Measurements from ENCODE around the gene HS3ST5. TPM values are rescaled to one million over a fixed set of nuclear protein-coding genes. Genes with fewer than 3 reads are reported as not detected.

Gene HS3ST5
- total and polyA plus RNA-seq, 4 donors: not detected

- TF ChIP-seq, protein P1, sequence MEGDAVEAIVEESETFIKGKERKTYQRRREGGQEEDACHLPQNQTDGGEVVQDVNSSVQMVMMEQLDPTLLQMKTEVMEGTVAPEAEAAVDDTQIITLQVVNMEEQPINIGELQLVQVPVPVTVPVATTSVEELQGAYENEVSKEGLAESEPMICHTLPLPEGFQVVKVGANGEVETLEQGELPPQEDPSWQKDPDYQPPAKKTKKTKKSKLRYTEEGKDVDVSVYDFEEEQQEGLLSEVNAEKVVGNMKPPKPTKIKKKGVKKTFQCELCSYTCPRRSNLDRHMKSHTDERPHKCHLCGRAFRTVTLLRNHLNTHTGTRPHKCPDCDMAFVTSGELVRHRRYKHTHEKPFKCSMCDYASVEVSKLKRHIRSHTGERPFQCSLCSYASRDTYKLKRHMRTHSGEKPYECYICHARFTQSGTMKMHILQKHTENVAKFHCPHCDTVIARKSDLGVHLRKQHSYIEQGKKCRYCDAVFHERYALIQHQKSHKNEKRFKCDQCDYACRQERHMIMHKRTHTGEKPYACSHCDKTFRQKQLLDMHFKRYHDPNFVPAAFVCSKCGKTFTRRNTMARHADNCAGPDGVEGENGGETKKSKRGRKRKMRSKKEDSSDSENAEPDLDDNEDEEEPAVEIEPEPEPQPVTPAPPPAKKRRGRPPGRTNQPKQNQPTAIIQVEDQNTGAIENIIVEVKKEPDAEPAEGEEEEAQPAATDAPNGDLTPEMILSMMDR (IDR thresholded peaks at IDR 0.05; ENCODE audit: low read depth, low read length, missing input control): no peak
- TF ChIP-seq HNF4A (conservative IDR thresholded peaks at IDR 0.05): no peak
Measured at GRCh38 chr6:114390176-114390575, 47.4 kb upstream of the HS3ST5 start (continued).

DNA sequence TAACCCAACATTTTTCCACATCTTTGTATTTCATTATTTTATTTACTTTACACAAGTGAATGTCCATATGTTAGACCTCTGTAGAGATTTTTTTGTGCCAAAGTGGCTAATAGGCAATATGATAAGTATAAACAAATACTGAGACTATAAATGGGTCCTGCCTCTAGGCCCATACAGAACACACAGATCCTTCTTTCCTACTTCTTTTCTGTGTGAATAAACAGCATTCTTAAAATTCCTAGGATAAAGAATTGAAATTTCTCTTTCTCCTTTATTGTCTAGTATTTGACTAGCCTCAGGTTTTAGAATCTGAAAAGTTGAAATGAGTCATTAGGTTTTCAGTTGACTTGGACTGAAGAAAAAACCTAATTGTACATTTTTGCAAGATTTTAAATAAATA, 46.3 kb upstream of the HS3ST5 start:
- Histone ChIP-seq H3K27me3 (ENCODE audit: control insufficient read depth in 4 of 4, insufficient read depth in 4 of 4, low read length in 3 of 4) (no peaks in the 10 kb centered on the region), H3K4me1 (ENCODE audit: control insufficient read depth in 4 of 4, insufficient read depth in 4 of 4, low read length in 3 of 4) (no peaks in the 10 kb centered on the region), H3K27ac (ENCODE audit: low read depth in 1 of 2, low read length in 2 of 2) (no peak overlapping the region), H3K4me3 (ENCODE audit: low read depth in 1 of 3, low read length in 3 of 3) (no peak overlapping the region), H3K9me3 (ENCODE audit: control insufficient read depth in 4 of 4, low read length in 3 of 4) (no peaks in the 10 kb centered on the region), H3K9ac (ENCODE audit: low read depth in 1 of 2, low read length in 2 of 2) (no peak overlapping the region), H3K36me3 (ENCODE audit: control insufficient read depth in 4 of 4, insufficient read depth in 3 of 4, low read depth in 1 of 4, low read length in 3 of 4) (no peaks in the 10 kb centered on the region)
- DNase-seq (ENCODE audit: low spot score): no peak
- TF ChIP-seq RAD21 (IDR thresholded peaks at IDR 0.05) (no peak), HNF4G (IDR thresholded peaks at IDR 0.05) (no peak), TAF1 (conservative IDR thresholded peaks at IDR 0.05) (no peak), NR2F2 (IDR thresholded peaks at IDR 0.05) (no peak), GABPA (IDR thresholded peaks at IDR 0.05 in 1 of 2, conservative IDR thresholded peaks at IDR 0.05 in 1 of 2) (no peak), ATF3 (IDR thresholded peaks at IDR 0.05) (no peak), REST (IDR thresholded peaks at IDR 0.05) (no peak), YY1 (IDR thresholded peaks at IDR 0.05) (no peak), JUND (IDR thresholded peaks at IDR 0.05) (no peak), FOXA1 (IDR thresholded peaks at IDR 0.05) (no peak), FOXA2 (IDR thresholded peaks at IDR 0.05) (no peak), HNF4A (conservative IDR thresholded peaks at IDR 0.05) (no peak), EGR1 (IDR thresholded peaks at IDR 0.05; ENCODE audit: low read depth in 2 of 2) (no peak), RXRA (IDR thresholded peaks at IDR 0.05) (no peak)
- TF ChIP-seq, protein P1 (IDR thresholded peaks at IDR 0.05; ENCODE audit: low read depth, low read length, missing input control): no peak
- TF ChIP-seq, protein P2, sequence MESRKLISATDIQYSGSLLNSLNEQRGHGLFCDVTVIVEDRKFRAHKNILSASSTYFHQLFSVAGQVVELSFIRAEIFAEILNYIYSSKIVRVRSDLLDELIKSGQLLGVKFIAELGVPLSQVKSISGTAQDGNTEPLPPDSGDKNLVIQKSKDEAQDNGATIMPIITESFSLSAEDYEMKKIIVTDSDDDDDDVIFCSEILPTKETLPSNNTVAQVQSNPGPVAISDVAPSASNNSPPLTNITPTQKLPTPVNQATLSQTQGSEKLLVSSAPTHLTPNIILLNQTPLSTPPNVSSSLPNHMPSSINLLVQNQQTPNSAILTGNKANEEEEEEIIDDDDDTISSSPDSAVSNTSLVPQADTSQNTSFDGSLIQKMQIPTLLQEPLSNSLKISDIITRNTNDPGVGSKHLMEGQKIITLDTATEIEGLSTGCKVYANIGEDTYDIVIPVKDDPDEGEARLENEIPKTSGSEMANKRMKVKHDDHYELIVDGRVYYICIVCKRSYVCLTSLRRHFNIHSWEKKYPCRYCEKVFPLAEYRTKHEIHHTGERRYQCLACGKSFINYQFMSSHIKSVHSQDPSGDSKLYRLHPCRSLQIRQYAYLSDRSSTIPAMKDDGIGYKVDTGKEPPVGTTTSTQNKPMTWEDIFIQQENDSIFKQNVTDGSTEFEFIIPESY (IDR thresholded peaks at IDR 0.05): no peak
- TF ChIP-seq, protein P3, sequence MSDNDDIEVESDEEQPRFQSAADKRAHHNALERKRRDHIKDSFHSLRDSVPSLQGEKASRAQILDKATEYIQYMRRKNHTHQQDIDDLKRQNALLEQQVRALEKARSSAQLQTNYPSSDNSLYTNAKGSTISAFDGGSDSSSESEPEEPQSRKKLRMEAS (IDR thresholded peaks at IDR 0.05): no peak
